Prostate gland (tissue), 2 donors: ENCODE data around the gene SLC34A3. TPM values are rescaled to one million over a fixed set of nuclear protein-coding genes. Genes with fewer than 3 reads are reported as not detected.

Source experiments
- DNase-seq: peaks from one replicate; pipeline ENCODE4 v3.0.0-alpha.2; 2019; ENCODE audit warnings: low spot score
- H3K27ac ChIP-seq, 2 donors: fragments of 200-600 bp; sonication (generic); 2 replicates each; pipeline ENCODE4 v1.5.1; 2017 to 2019
- H3K27me3 ChIP-seq: fragments of 200-600 bp; sonication (generic); replicated peaks from 2 replicates; pipeline ENCODE4 v1.5.1; 2019; ENCODE audit not compliant: insufficient read depth
- H3K36me3 ChIP-seq, 2 donors: fragments of 200-600 bp; sonication (generic); 1 replicate in 1 of 2; 2 replicates in 1 of 2; pipeline versions ENCODE4 v1.5.1 to v1.8.1; 2017 to 2019
- H3K4me1 ChIP-seq: fragments of 200-600 bp; sonication (generic); replicated peaks from 2 replicates; pipeline ENCODE4 v1.5.1; 2019
- H3K4me3 ChIP-seq, 2 donors: fragments of 200-600 bp; sonication (generic); 2 replicates each; pipeline ENCODE4 v1.5.1; 2017 to 2019
- H3K9me3 ChIP-seq: fragments of 200-600 bp; sonication (generic); 2 replicates; pipeline ENCODE4 v1.5.1; 2017
- POLR2A ChIP-seq: fragments of 450-650 bp; IDR thresholded peaks from one replicate; pipeline ENCODE4 v1.6.1; 2016; ENCODE audit warnings: antibody characterized with exemption, mild to moderate bottlenecking
- POLR2AphosphoS5 ChIP-seq: sonication (generic); formaldehyde crosslinking; IDR thresholded peaks from one replicate; pipeline ENCODE4 v1.6.1; 2017; ENCODE audit warnings: antibody characterized with exemption
- WGBS: methylation state at CpG from one replicate; pipeline ENCODE4 v1.1.5; 2018; 5-methylcytosine and 5-hydroxymethylcytosine counted together
- intact Hi-C: fragments of 100-400 bp; cut with DNase I; formaldehyde crosslinking; loops from one replicate; pipeline ENCODE4 v1.14.2; 2022
- total RNA-seq, 2 donors: library from RNA; depleted of rRNA; stranded (reverse); fragments of >200 nt; gene quantifications; one replicate each; pipeline ENCODE4 v1.1.0, GENCODE V29; 2016
- TF ChIP-seq, protein P1 (sequence below), 4 experiments: fragments of 200-600 bp in 2 of 4; fragments of 450-650 bp in 2 of 4; sonication (generic) in 2 of 4; IDR thresholded peaks; 1 replicate in 3 of 4; 2 replicates in 1 of 4; pipeline ENCODE4 v1.5.1; 2016 to 2019; ENCODE audit warnings: antibody characterized with exemption in 4 of 4, mild to moderate bottlenecking in 2 of 4, moderate library complexity in 2 of 4

SLC34A3 gene
- total RNA-seq, 2 donors from 2014 or later = 0.57 TPM; not detected in 1

DNA sequence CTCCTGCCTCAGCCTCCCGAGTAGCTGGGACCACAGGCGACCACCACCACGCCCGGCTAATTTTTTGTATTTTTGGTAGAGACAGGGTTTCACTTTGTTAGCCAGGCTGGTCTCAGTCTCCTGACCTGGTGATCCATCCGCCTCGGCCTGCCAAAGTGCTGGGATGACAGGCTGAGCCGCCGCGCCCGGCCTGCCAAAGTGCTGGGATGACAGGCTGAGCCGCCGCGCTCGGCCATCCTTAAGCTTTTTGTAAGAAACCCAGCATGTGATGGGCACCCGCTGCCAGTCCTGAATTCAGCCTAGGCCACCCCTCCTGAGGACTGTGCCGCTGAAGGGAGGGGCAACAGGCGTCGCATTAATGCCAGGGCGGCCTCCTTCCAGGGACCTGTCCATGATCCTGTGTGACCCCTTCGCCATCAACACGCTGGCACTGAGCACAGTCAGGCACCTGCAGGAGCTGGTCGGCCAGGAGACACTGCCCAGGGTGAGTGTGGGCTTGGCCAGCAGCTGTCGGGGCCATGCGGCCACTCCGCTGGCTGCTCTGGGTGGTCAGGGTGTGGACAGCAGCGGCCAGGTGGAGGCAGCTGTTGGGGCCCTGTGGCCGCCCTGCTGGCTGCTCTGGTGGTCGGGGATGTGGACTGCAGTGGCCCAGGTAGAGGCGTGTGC is 34.9 kb downstream of the SLC34A3 start:
- Histone ChIP-seq H3K27ac (peak overlapping the region in 1 of 2 donors; percentile 40), H3K9me3 (no peaks in the 10 kb centered on the region), H3K36me3 (peaks cover 0 to 7% of the 10 kb centered on the region in 2 donors), H3K4me3 (no peak overlapping the region), H3K27me3 (no peaks in the 10 kb centered on the region), H3K4me1 (peaks cover 18% of the 10 kb centered on the region)
- WGBS = 90% methylated on average over 23 of the region's 29 CpGs
- TF ChIP-seq, protein P1, sequence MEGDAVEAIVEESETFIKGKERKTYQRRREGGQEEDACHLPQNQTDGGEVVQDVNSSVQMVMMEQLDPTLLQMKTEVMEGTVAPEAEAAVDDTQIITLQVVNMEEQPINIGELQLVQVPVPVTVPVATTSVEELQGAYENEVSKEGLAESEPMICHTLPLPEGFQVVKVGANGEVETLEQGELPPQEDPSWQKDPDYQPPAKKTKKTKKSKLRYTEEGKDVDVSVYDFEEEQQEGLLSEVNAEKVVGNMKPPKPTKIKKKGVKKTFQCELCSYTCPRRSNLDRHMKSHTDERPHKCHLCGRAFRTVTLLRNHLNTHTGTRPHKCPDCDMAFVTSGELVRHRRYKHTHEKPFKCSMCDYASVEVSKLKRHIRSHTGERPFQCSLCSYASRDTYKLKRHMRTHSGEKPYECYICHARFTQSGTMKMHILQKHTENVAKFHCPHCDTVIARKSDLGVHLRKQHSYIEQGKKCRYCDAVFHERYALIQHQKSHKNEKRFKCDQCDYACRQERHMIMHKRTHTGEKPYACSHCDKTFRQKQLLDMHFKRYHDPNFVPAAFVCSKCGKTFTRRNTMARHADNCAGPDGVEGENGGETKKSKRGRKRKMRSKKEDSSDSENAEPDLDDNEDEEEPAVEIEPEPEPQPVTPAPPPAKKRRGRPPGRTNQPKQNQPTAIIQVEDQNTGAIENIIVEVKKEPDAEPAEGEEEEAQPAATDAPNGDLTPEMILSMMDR (IDR thresholded peaks at IDR 0.05) = no peak
- TF ChIP-seq POLR2AphosphoS5 (no peak), POLR2A (no peak)
- no peak for DNase-seq
- intact Hi-C loops = no loop called here

DNA sequence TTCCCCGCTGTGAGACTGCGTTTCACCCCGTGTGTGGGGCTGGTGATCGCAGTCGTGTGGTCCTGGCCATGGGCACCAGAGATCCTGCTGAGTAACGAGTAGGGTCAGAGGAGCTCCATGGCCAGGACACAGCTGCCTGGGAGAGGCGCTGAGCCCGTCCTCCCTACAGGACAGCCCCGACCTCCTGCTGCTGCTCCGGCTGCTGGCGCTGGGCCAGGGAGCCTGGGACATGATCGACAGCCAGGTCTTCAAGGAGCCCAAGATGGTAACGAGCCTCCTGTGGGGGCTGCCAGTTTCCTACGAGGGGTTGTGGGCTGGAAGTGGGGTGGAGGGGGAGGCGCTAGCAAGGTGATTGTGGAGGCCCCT is 35.4 kb downstream of the SLC34A3 start:
- no peak for DNase-seq
- WGBS = 85% methylated on average over 14 of the region's 15 CpGs
- Histone ChIP-seq H3K36me3 (peaks cover 0 to 7% of the 10 kb centered on the region in 2 donors), H3K27ac (peak overlapping the region in 1 of 2 donors; percentile 40), H3K4me1 (peaks cover 22% of the 10 kb centered on the region), H3K4me3 (no peak overlapping the region), H3K27me3 (no peaks in the 10 kb centered on the region), H3K9me3 (no peaks in the 10 kb centered on the region)
- intact Hi-C loops = no loop called here
- TF ChIP-seq, protein P1 (IDR thresholded peaks at IDR 0.05) = no peak
- no peak for TF ChIP-seq POLR2A
- no peak for TF ChIP-seq POLR2AphosphoS5

DNA sequence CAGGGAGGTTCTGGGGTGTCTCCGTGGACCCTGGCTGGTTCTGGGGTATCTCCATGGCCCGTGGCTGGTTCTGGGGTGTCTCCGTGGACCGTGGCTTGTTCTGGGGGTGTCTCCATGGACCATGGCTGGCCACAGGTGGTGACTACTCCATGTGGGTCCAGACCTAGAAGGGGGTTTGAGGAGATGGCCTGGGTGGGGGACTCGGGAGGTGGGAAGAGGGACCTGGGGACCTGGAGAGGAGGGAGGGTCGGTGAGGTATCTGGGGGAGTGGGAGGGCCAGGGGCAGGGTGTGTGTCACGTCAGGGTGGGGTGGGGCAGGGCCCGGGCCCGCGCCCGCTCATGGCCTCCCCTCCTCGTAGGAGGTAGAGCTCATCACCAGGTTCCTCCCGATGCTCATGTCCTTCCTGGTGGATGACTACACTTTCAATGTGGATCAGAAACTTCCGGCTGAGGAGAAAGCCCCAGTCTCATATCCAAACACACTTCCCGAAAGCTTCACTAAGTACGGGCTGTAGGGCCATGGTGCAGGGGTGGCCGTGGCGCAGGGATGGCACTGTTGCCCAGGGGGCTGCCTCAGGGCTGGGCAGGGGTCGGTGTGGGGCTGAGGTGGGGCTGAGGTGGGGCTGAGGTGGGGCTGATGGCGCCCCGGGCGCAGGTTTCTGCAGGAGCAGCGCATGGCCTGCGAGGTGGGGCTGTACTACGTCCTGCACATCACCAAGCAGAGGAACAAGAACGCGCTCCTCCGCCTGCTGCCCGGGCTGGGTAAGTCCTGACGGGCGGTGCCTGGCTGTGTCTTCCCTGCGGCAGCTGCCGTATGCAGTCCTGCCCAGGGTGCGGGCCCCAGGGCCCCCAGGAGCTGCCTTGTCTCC is 36.1 kb downstream of the SLC34A3 start:
- peaks cover 25% of the 10 kb centered on the region for H3K4me1 ChIP-seq
- peaks cover 0 to 7% of the 10 kb centered on the region in 2 donors for H3K36me3 ChIP-seq
- WGBS = 90% methylated on average over 34 of the region's 34 CpGs
- H3K4me3 ChIP-seq = no peak overlapping the region
- intact Hi-C loops = no loop called here
- H3K27ac ChIP-seq = peak overlapping the region in 1 of 2 donors; percentile 40
- H3K9me3 ChIP-seq = no peaks in the 10 kb centered on the region
- no peaks in the 10 kb centered on the region for H3K27me3 ChIP-seq
- DNase-seq = no peak
- TF ChIP-seq, protein P1 (IDR thresholded peaks at IDR 0.05) = no peak
- TF ChIP-seq POLR2A = no peak
- TF ChIP-seq POLR2AphosphoS5 = no peak

DNA sequence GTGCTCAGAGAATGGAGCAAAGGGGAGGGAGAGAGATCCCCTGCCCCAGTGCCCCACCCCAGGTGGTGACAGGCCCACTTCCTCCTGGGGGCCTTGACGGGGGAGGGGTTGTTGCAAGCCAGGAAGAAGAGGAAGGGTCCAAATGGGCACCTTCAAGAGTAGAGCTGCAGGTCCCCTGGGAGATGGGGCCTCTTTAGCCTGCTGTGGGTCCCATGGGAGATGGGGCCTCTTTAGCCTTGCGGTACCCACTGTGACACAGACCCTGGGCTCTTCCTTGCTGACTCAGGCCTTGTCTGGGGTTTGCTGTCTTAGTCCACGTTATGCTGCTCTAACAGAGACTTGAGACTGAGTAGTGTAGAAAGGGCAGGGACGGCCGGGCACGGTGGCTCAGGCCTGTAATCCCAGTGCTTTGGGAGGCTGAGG is 37.2 kb downstream of the SLC34A3 start:
- Histone ChIP-seq H3K27me3 (no peaks in the 10 kb centered on the region), H3K36me3 (peaks cover 7 to 10% of the 10 kb centered on the region in 2 donors), H3K27ac (peak overlapping the region; percentile 81 to 90), H3K4me3 (no peak overlapping the region), H3K4me1 (peaks cover 25% of the 10 kb centered on the region), H3K9me3 (no peaks in the 10 kb centered on the region)
- no peak for TF ChIP-seq POLR2A
- DNase-seq = no peak
- 91% methylated on average over 6 of the region's 6 CpGs for WGBS
- intact Hi-C loops = no loop called here

DNA sequence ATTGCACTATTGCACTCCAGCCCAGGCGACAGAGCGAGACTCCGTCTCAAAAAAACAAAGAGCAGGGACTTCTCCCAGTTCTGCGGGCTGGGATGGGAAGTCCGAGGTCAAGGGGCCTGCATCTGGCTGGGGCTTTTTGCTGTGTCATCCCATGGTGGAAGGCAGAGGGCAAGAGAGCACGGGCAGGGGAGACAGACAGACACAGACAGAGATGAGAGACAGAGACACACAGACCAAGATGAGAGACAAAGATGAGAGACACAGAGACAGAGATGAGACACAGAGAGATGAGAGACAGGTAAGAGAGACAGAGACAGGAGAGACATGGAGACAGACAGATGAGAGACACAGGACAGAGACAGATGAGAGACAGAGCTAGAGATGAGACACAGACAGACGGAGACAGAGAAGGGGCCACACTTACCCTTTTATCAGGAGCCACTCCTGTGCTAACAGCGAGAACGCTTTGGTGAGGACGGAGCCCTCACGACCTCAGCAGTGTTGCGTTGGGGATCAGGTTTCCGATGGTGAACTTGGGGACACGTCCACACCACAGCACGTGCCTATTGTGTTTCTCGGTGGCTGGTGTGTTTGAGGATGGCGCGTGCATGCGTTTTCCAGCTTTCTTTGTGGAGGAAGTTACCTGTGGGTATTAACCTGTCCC is 38.0 kb downstream of the SLC34A3 start:
- intact Hi-C loops = no loop called here
- Histone ChIP-seq H3K4me3 (peak overlapping the region in 1 of 2 donors; percentile 20), H3K27me3 (no peaks in the 10 kb centered on the region), H3K27ac (peak overlapping the region; percentile 81 to 90), H3K9me3 (no peaks in the 10 kb centered on the region), H3K36me3 (peaks cover 7 to 12% of the 10 kb centered on the region in 2 donors), H3K4me1 (peaks cover 25% of the 10 kb centered on the region)
- WGBS = 65% methylated on average over 19 of the region's 19 CpGs
- TF ChIP-seq, protein P1 (IDR thresholded peaks at IDR 0.05) = no peak
- TF ChIP-seq POLR2A = no peak
- no peak for TF ChIP-seq POLR2AphosphoS5
- no peak for DNase-seq
